HG03342 (cell line): ENCODE data around the gene EXD3.
A peak's percentile ranks its signal among the peaks of the same experiment; 100 is the strongest.
"Not testable (repeated sequence)": the region's sequence is repeated elsewhere in the genome, so short reads cannot be mapped to it uniquely, and the experiment has no call there.

Experiments used
- ATAC-seq: cut with Tn5 transposase; IDR thresholded peaks from one replicate; pipeline ENCODE4 v1.9.1; 2021; ENCODE audit warnings: mild to moderate bottlenecking, moderate library complexity; ENCODE audit not compliant: unreplicated experiment

EXD3 gene

DNA sequence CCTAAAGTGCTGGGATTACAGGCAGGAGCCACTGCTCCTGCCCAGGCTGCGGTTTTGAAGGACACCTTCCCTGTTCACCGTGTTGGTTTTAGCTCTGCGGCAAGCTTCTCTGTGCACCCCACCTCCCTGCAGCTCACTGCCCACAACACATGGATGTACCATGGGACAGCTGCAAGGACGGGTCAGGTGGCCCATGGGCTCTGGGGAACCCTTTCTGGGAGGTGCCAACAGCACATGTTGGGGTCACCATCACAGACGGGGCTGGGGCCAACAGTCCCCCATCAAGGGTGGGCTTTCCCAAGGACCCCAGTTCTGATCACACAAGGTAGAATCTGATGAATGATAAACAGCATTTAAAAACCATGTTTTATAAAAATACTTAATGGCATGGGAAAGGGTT, 7.5 kb downstream of the EXD3 start:
- ATAC-seq, result no peak

DNA sequence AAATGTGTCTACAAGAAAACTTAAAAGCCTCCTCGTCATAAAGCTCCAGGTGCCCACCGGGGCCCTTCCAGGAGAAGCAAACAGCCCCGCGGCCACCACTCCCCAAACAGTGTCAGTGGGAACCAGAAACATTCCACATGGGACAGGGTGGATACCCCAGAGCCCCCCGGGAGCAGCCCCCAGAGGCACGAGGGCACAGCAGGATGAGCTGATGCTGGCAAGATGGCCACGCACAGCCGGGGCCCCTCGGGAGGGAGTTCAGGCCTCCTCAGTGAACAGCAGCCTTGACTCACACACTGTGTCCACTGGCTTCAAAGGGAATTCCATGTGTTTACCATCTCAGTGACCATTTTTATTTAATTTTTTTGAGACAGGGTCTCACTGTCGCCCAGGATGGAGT, 10.5 kb downstream of the EXD3 start:
- ATAC-seq, result no peak

DNA sequence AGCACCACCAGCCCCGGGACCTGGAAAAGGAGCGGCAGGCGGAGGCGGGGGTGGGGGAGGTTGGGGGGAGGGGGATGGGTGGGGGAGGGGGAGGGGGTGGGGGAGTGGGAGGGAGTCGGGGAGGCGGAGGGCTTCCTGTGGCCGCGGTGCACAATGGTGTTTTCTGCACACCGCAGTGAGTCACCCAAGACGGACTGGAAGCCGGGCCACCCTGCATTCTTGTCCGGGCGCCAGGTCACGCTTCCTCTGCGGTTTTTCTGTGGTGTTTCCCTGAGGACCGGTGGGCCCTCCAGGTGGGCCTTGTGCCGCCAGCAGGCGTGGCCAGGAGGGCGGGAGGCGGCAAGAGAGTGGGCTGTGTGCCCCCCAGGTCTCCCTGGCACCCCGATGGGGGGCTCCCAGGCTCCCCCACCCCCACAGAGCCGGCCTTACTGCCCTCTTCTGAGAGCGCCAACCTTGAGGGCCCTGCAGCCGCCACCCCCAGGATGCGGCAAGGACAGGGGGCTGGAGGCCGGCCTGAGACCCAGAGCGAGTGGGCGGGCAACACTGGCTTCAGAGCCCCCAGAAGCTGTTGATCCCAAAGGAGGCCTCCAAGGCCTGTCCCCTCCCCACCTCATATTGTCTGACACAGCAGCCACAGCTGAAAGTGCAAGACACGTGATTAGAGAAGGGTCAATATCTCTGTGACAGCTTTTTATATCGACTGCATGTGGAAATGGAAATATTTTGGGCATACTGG, 11.1 kb downstream of the EXD3 start:
- ATAC-seq, result no peak

DNA sequence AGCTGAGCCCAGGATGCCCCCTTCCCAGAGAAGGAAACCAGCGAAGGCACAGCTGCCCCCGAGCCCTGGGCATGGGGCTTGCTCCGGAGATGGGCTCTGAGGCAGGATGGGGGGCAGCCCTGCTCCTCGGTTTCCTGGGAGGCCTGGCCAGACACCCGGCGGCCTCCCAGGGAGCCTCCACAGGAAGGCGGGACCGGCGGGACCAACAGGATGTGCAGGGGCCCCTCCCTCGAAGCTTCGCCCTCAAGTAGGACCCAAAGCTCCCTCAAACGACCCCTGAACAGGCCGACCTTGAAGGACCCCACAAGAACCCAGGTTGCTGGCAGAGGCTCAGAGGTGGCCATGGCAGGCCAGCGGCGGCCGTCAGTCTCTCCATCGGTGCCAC, 11.7 kb downstream of the EXD3 start:
- no peak for ATAC-seq

DNA sequence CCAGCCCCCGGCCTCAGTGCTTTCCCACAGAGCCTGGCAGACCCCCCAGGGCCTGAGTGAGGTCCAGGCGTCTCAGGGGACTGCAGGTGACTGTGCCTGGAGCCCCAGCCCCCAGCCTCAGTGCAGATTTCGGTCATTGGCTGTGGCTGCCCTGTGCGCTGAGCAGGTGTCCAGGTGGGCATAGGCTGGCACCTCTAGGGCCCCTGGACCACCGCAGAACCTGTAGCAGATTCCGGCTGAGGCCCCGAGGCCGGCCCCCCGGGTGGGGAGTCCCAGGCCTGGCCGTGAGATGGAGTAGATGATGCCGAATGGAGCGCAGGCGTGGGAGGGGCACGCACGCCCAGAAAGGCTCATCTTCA, 12.1 kb downstream of the EXD3 start:
- ATAC-seq, result no peak

DNA sequence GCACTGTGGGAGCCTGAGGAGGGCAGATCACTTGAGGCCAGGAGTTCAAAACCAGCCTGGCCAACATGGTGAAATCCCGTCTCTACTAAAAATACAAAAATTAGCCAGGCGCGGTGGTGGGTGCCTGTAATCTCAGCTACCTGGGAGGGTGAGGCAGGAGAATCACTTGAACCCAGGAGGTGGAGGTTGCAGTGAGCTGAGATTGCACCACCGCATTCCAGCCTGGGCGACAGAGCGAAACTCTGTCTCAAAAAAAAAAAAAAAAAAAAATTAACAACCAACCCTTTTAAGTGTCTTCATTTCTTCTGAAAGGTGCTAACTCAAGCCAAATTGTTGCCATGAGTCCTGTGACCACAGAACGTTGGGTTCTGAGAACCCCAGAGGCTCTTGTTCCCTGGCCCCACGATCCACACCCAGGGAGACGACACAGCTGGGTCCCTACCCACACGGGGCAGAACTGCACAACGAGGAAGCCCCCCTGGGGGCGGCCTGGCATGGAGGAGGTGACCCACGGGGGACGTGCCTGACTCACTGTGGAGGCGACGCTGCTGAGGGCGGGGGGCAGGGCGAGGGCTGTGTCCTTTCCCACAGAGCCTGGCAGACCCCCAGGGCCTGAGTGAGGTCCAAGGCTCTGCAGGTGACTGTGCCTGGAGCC, 12.6 kb downstream of the EXD3 start:
- not testable (repeated sequence) for ATAC-seq

DNA sequence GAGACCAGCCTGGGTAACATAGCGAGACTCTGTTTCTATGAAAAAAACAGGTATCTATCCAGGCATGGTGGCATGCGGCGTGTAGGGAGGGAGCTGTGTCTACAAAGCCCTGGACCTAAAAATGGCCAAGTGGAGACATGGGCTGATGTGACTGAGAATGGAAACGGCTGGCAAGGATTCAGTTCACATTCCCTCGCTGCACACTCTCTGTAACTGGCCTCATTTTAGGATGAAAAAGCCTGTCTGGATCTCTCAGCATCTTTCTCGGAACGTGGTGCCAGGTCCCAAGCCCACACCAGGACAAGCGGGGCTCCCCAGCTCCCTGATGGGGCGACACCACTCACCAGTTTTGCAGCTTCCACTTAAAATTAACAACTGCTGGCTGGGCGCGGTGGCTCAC, 13.4 kb downstream of the EXD3 start:
- no peak for ATAC-seq

DNA sequence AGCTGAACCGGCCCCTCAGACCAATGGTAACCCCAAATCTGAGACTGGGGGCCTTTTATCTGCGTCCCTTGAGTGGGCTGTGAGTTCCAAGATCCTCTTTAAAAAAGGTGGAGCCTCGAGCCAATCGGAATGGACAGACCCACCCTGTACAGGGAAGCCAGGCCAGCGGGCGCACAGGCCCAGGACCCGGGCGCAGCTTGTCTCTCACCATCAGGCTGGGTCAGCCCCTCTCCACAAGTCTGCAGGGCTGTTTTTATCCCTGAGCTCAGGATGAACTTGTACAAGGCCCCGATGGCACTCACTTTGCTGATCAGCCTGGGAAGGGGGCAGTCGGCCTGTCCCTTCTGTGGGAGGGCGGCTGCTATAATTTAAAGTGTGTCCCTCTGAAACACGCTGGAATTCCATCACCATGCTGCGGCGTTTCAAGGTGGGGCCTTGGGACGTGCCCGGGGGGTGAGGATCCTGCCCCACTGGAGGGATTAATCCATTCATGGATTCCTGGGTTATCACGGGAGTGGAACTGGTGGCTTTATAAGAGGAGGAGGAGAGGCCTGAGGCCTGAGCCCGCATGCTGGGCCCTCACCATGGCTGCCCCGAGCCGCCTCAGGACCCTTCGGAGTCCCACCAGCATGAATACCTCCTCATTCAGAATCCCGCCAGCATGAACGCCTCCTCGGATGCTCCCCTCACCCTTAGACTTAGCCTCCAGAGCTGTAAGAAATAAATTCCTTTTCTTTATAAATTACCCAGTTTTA, 14.1 kb downstream of the EXD3 start:
- no peak for ATAC-seq

DNA sequence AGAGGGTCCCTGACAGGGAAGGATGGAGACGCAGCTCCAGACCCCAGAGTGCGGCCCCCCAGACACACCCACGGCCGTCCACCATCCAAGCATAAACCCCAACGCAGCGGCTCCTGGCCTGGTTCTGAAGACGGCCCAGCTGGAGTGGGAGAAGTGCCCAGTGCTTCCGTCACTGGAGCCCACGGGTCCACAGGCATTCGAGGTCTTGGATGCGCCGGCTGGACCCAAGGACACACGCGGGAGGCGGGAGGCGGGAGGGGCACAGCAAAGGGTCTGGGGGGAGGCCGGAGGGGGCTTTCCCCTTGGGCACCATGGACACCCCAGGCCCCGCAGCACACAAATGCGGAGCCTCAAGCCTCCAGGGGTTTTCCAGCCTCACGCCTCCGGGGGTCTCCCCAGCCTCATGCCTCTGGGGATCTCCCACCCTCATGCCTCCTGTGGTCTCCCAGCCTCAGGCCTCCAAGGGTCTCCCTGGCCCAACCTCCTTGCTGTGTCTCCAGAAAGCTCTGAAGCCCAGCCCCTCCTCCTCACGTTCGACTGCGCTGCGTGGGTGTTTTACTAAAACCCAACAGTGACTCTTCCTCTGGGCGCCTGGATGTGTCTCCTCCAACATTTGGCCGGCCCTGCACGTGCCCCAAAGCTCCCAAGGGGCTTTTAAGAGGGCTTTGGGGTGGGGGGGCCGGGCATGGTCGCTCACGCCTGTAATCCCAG, 15.2 kb downstream of the EXD3 start:
- ATAC-seq, result no peak

DNA sequence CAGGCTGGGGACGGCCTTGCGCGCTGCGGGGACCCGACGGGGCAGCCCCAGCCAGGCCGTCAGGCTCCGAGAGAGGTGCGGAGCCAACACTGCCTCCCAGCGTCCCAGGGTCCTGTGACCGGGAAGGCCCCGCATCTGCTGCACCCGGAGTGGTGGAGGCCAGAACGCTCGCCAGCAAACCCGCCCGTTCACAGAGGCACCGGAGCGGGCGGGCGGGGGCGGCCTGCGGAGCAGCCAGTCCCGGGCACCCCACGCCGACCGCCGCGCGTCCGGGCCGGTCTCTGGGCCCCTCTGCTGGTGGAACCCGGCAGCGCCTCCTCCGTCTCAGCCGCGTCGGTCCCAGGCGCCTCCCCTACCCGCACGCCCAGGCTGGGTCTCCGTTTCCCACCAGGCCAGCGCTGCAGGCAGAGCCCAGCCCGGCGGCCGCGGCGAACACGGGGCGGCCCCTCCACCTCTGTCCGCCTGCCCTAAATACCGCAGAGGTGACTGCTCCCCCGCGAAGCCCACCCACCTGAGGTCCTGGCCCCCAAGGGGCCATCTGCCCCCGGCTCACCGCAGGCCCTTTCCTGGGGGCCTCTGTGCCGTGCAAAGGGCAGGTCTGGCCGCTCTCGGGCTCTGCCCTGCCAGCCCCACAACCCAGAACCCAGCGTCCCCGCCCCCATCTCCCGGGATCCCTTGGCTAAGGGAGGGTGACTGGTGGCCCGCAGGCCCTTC, 15.9 kb downstream of the EXD3 start:
- peak; percentile 42 for ATAC-seq

DNA sequence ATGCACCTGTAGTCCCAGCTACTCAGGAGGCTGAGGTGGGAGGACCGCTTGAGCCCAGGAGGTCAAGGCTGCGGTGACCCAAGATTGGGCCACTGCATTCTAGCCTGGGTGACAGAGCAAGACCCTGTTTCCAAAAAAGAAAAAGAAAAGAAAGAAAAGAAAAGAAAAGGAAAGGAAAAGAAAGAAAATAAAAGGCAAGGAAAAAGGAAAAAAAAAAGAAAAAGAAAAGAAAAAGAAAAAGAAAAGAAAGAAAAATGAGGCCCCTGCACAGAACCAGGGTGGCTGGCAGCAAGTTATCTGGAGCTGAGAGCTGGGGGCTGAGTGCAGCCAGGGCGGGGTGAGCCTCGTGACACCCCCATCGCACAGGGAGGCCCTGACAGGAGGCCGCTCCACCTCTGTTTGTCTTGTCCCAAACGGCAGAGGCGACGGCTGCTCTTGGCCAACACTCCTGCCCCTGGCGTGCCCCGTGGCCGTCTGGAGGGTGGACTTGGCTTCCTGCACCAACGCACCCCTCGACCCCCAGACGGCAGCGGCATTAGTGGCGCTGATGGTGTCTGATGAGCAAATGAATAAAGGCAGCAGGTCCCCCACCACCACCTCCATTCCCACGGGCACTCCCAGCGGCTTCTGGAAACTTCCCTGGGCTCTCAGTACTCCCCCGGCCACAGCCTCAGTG, 16.7 kb downstream of the EXD3 start:
- ATAC-seq, result no peak

DNA sequence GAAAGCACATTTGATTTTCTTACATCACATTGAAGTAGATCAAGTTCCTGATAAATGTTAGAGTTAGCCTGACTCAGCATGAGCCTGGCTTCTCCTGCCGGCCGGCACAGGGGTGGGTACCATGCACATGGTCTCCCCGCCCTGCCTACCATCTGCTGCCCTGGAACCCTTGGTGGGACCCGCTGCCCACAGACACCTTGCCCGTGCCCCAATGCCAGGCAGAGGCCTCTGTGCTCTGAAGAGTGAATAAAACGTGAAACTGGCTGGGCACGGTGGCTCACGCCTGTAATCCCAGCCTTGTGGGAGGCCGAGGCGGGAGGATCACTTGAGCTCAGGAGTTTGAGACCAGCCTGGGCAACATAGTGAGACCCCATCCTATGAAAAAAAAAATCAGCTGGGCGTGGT, 17.3 kb downstream of the EXD3 start:
- ATAC-seq, result no peak

DNA sequence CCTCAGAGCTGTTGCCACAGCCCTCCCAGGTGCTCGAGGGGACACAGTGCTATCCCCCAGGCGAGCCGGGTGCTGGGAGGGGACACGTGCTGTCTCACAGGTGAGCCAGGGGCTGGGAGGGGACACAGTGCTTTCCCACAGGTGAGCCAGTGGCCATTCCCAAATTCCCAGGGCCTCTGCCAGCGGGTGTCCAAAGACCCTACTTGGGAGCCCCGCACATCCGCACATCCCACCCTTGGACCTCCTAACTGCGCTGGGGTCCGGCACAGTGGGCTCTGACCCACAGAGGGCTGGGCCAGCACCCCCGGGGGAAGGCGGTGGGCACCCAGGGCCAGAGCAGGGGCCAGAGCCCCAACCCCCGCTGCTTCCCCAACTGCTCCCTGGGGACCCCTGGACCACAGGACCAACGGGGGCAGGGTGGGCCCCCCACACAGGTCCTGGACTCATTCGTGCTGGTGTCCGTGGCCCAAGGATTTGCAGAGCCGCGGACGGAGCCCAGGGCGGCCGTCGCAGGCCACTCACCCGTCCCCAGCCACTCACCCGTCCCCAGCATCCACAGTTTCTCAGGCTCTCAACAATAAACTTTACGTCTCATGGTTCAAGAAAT, 17.9 kb downstream of the EXD3 start:
- no peak for ATAC-seq

DNA sequence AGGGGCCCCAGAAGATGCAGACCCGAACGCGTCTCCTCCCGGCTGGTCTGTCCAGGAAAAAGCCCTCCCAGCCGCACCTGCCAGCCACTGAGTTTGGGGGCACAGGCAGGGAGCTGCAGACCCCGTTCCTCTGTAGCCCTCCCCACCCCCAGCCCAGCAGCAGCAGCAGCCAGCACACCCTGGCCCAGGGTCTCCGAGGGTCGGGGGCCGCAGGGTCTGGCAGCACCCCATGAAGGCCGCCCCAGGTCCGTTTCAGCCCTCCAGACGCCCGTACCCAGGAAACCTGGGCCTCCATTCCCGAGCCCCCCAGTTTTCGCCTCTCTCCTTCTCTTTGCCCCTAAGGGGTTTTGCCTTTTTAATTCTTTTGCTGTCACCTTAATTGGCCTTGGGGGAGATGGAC, 19.7 kb downstream of the EXD3 start:
- ATAC-seq, result no peak

DNA sequence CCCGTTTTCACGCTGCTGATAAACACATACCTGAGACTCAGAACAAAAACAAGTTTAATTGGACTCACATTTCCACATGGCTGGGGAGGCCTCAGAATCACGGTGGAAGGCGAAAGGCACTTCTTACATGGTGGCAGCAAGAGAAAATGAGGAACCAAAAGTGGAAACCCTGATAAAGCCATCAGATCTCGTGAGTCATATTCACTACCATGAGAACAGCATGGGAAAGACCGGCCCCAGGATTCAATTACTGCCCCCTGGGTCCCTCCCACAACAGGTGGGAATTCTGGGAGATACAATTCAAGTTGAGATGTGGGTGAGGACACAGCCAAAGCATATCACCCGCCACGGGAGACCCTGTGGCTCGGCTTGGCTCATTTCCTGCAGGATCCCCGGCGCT, 20.2 kb downstream of the EXD3 start:
- no peak for ATAC-seq

DNA sequence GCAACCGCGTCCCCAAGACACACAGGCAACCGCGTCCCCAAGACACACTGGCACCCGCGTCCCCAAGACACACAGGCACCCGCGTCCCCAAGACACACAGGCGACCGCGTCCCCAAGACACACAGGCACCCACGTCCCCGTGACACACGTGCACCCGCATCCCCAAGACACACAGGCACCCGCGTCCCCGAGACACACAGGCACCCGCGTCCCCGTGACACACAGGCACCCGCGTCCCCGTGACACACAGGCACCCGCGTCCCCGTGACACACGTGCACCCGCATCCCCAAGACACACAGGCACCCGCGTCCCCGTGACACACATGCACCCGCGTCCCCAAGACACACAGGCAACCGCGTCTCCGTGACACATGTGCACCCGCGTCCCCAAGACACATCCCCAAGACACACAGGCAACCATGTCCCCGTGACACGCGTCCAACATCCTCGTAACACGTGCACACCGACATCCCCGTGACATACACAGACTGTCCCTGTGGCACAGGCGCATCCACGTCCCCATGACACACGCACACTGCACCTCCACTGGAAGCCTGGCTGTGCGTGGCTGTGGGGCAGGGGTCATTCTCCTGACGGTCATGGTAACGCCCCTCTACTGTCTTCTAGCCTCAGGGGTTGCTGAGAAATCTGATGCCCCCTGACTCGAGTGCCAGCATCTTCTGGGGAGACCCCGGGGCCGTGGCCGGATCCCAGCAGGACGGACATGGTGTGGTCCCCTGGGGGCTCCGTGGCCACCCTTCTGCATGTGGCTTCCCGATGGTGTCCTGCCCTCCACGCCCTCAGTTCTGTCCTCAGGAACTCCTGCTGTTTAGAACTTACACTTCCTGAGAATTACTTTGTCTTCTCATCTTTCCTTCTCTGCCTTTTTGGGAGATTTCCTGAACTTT, 24.1 kb downstream of the EXD3 start:
- ATAC-seq, result no peak

DNA sequence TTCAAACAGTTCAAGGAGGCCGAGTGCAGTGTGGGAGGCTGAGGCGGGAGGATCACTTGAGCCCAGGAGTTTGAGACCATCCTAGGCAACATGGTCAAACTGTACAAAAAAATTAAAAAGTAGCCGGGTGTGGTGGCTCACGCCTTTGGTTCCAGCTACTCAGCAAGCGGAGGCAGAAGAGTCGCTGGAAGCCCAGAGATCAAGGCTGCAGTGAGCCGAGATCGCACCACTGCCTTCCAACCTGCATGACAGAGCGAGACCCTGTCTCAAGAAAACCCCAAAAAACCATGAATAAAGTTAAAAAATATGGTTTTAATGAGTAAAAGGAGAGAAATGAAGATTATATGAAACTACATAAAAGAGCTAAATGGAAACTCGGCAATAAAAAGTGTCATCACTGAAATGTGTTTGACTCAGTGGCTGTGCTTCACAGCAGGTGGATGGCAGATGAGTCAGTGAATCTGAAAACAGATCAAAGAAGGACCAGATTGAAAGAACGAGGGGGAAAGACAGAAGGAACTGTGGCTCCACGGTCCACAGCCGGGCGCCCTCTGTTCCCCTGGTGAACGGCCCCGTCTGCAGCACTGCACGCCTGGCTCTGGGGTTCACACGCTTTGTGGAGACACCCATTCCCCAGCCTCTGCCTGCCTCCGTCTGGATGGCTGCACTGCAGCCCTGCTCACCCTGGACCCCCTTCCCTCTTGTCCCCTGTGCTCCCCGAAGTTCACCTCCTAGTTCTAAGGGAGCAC, 25.1 kb downstream of the EXD3 start:
- no peak for ATAC-seq

DNA sequence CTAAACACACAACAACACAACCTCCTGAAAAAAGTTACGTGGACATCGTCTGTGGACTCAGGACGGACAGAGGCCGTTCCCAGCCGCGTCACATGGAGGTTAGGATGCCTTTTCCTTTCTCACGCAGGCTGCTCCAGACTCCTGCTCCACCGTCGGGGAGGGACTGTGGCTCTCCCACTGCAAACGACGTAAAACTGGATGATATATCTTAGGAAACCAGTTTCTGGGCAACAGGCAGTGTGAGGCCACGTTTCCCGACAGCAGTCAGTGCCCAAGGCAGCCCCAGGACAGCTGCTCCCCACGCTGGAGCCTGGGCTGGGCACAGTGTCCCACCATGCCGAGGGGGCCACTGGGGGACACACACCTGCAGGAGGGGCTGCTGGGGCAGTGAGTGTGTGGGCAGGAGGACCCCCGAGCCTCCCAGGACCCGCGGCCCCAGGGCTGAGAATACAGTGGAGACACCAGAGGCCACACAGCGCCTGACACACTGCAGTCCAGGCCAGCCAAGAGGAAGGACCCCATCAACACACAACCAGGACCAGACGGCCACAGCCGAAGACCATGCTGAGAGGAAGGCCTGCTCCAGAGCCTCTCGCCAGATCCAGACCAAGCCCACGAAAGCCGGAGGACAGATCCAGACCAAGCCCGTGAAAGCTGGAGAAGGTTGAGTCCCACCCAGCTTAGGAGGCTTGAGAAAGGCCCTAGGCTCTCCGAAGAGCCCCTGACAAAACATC, 26.2 kb downstream of the EXD3 start:
- ATAC-seq, result no peak
